HCT116 (cell line): ENCODE results near the gene SPRED3. TPM values are rescaled to one million over a fixed set of nuclear protein-coding genes. Genes with fewer than 3 reads are reported as not detected.

Experiments used
- ATAC-seq: fragments of 200-7000 bp; cut with Tn5 transposase; 2 replicates; pipeline ENCODE4 v1.9.1; 2020; ENCODE audit warnings: mild to moderate bottlenecking, moderate library complexity
- BruUV-seq: library from RNA; stranded (reverse); fragments of 400-500 nt; replicated peaks from 2 replicates; lab custom pipeline; 2021; lab: Mats Ljungman, UMichigan
- CTCF ChIA-PET: fragments of 300-600 bp; sonication (Branson Sonifier 250); formaldehyde crosslinking; loops from one replicate; lab custom pipeline; 2021; ENCODE audit warnings: antibody characterized with exemption; lab: Charles Lee
- POLR2A ChIA-PET: fragments of 300-600, 350-600 bp; sonication (Branson Sonifier 250); formaldehyde crosslinking; loops from one replicate; lab custom pipeline; 2021; ENCODE audit warnings: antibody characterized with exemption; lab: Charles Lee
- RAD21 ChIA-PET, 2 experiments: fragments of 300-600 bp; sonication (Branson Sonifier 250); formaldehyde crosslinking; loops; one replicate each; lab custom pipeline; 2023; ENCODE audit warnings: low total read pairs in 2 of 2; ENCODE audit not compliant: uncharacterized antibody in 2 of 2, unreplicated experiment in 2 of 2, low non-redundant PET in 1 of 2; lab: Charles Lee
- DNase-seq: peaks from one replicate; pipeline ENCODE4 v3.0.0-alpha.2; 2010; ENCODE audit warnings: low read depth, low spot score
- H2AFZ ChIP-seq: fragments of 200-600 bp; shearing (Covaris generic), sonication (generic); 2 replicates; pipeline ENCODE4 v1.6.1; 2017; ENCODE audit warnings: low read depth, mixed run types, mixed read lengths, antibody characterized with exemption, low read length; ENCODE audit not compliant: poor library complexity, severe bottlenecking
- H3K27ac ChIP-seq: 2 replicates; pipeline ENCODE4 v1.5.1; 2012; ENCODE audit warnings: low read depth, low read length
- H3K27me3 ChIP-seq: fragments of 200-600 bp; sonication (generic); 2 replicates; pipeline ENCODE4 v1.6.1; 2016; ENCODE audit warnings: mixed run types, low read length, mixed read lengths; ENCODE audit not compliant: insufficient read depth
- H3K36me3 ChIP-seq, 2 experiments: fragments of 200-500 bp in 1 of 2; fragments of 200-600 bp in 1 of 2; sonication (Bioruptor generic) in 1 of 2; sonication (generic) in 1 of 2; 2 replicates each; pipeline versions ENCODE4 v1.5.1 to v1.6.1; 2014 to 2016; ENCODE audit warnings: low read length in 2 of 2, inconsistent platforms in 1 of 2, mixed read lengths in 1 of 2, mixed run types in 1 of 2; ENCODE audit not compliant: insufficient read depth in 2 of 2, control insufficient read depth in 1 of 2
- H3K4me1 ChIP-seq, 2 experiments: fragments of 200-600 bp in 1 of 2; sonication (generic) in 1 of 2; 2 replicates each; pipeline versions ENCODE4 v1.5.1 to v1.6.1; 2012 to 2017; ENCODE audit warnings: low read length in 2 of 2, inconsistent platforms in 1 of 2, mild to moderate bottlenecking in 1 of 2, mixed read lengths in 1 of 2, mixed run types in 1 of 2, moderate library complexity in 1 of 2; ENCODE audit not compliant: insufficient read depth in 2 of 2, control insufficient read depth in 1 of 2
- H3K4me2 ChIP-seq: fragments of 200-600 bp; sonication (generic); 2 replicates; pipeline ENCODE4 v1.6.1; 2017; ENCODE audit warnings: mixed run types, low read length, mixed read lengths
- H3K4me3 ChIP-seq, 2 experiments: fragments of 200-600 bp in 1 of 2; sonication (generic) in 1 of 2; replicated peaks in 1 of 2; 2 replicates each; pipeline ENCODE4 v1.5.1; 2011 to 2016; ENCODE audit warnings: low read length in 2 of 2, control low read depth in 1 of 2, low read depth in 1 of 2, mild to moderate bottlenecking in 1 of 2, mixed read lengths in 1 of 2, mixed run types in 1 of 2
- H3K79me2 ChIP-seq: fragments of 200-600 bp; sonication (generic); 2 replicates; pipeline ENCODE4 v1.6.1; 2017; ENCODE audit warnings: mild to moderate bottlenecking, mixed run types, low read length, moderate library complexity, mixed read lengths; ENCODE audit not compliant: insufficient read depth
- H3K9ac ChIP-seq: fragments of 200-600 bp; sonication (generic); 2 replicates; pipeline ENCODE4 v1.6.1; 2016; ENCODE audit warnings: low read length, mixed read lengths
- H3K9me2 ChIP-seq: fragments of 200-600 bp; sonication (generic), shearing (Covaris generic); 2 replicates; pipeline ENCODE4 v1.6.1; 2017; ENCODE audit warnings: mixed run types, mild to moderate bottlenecking, moderate library complexity; ENCODE audit not compliant: insufficient read depth
- H3K9me3 ChIP-seq, 2 experiments: fragments of 200-500 bp in 1 of 2; fragments of 200-600 bp in 1 of 2; sonication (Bioruptor generic) in 1 of 2; sonication (generic) in 1 of 2; 2 replicates each; pipeline ENCODE4 v1.6.1; 2014 to 2017; ENCODE audit warnings: low read length in 2 of 2, mixed read lengths in 2 of 2, inconsistent platforms in 1 of 2, low read depth in 1 of 2, mild to moderate bottlenecking in 1 of 2, mixed run types in 1 of 2, moderate library complexity in 1 of 2; ENCODE audit not compliant: control insufficient read depth in 1 of 2, insufficient read depth in 1 of 2
- H4K20me1 ChIP-seq: fragments of 200-600 bp; sonication (generic), shearing (Covaris generic); 2 replicates; pipeline ENCODE4 v1.6.1; 2017; ENCODE audit warnings: mixed run types, mild to moderate bottlenecking, moderate library complexity; ENCODE audit not compliant: insufficient read depth
- CEBPB ChIP-seq: IDR thresholded peaks from 2 replicates; pipeline ENCODE4 v1.6.1; 2012; ENCODE audit warnings: low read depth
- EGR1 ChIP-seq: IDR thresholded peaks from 2 replicates; pipeline ENCODE4 v1.6.1; 2012; ENCODE audit warnings: low read depth
- ELF1 ChIP-seq: IDR thresholded peaks from 2 replicates; pipeline ENCODE4 v1.6.1; 2012; ENCODE audit warnings: low read depth, borderline replicate concordance
- EZH2 ChIP-seq: fragments of 200-600 bp; sonication (generic); IDR thresholded peaks from 2 replicates; pipeline ENCODE4 v1.6.1; 2017; ENCODE audit warnings: antibody characterized with exemption, mixed run types
- EZH2phosphoT487 ChIP-seq: fragments of 200-600 bp; IDR thresholded peaks from 2 replicates; pipeline ENCODE4 v1.6.1; 2018; ENCODE audit warnings: antibody characterized with exemption, borderline replicate concordance
- FOSL1 ChIP-seq: IDR thresholded peaks from 2 replicates; pipeline ENCODE4 v1.6.1; 2012; ENCODE audit warnings: low read depth
- JUND ChIP-seq: IDR thresholded peaks from 2 replicates; pipeline ENCODE4 v1.6.1; 2012
- POLR2A ChIP-seq: IDR thresholded peaks from 2 replicates; pipeline ENCODE4 v1.7.0; 2011; ENCODE audit warnings: borderline replicate concordance; ENCODE audit not compliant: insufficient read depth, insufficient read length; ENCODE audit errors: extremely low read depth
- SRF ChIP-seq: IDR thresholded peaks from 2 replicates; pipeline ENCODE4 v1.6.1; 2012; ENCODE audit warnings: low read depth
- TCF7L2 ChIP-seq: IDR thresholded peaks from 2 replicates; pipeline ENCODE4 v1.7.0; 2011; ENCODE audit warnings: borderline replicate concordance, inconsistent platforms; ENCODE audit not compliant: insufficient read depth, insufficient read length; ENCODE audit errors: extremely low read depth
- ZBTB33 ChIP-seq: IDR thresholded peaks from 2 replicates; pipeline ENCODE4 v1.6.1; 2011; ENCODE audit warnings: mild to moderate bottlenecking, low read length, moderate library complexity; ENCODE audit not compliant: insufficient replicate concordance; ENCODE audit errors: extremely low read depth
- ZFX ChIP-seq: fragments of 450-650 bp; IDR thresholded peaks from 2 replicates; pipeline ENCODE4 v1.6.1; 2017
- ZNF274 ChIP-seq: fragments of 200-500 bp; sonication (Bioruptor generic); IDR thresholded peaks from 2 replicates; pipeline ENCODE4 v1.6.1; 2014; ENCODE audit warnings: mild to moderate bottlenecking, low read depth, low read length, inconsistent platforms
- intact Hi-C: fragments of 100-400 bp; cut with micrococcal nuclease; formaldehyde crosslinking; loops from 2 replicates; pipeline ENCODE4 v1.10.0; 2022
- total RNA-seq: library from RNA; stranded (reverse); gene quantifications from one replicate; pipeline ENCODE4 v1.2.1, GENCODE V29; 2021; ENCODE audit not compliant: unreplicated experiment
- TF ChIP-seq, protein P1 (sequence below): IDR thresholded peaks from 2 replicates; pipeline ENCODE4 v1.6.1; 2012
- TF ChIP-seq, protein P2 (sequence below): IDR thresholded peaks from 2 replicates; pipeline ENCODE4 v1.6.1; 2012; ENCODE audit warnings: low read depth
- TF ChIP-seq, protein P3 (sequence below), 3 experiments: fragments of 200-600 bp in 1 of 3; sonication (generic) in 1 of 3; IDR thresholded peaks in 2 of 3; conservative IDR thresholded peaks in 1 of 3; 2 replicates each; pipeline ENCODE4 v1.5.1; 2012 to 2017; ENCODE audit warnings: low read depth in 2 of 3, low read length in 2 of 3, antibody characterized with exemption in 1 of 3, borderline replicate concordance in 1 of 3, control low read depth in 1 of 3, mild to moderate bottlenecking in 1 of 3, mixed read lengths in 1 of 3, mixed run types in 1 of 3, moderate library complexity in 1 of 3; ENCODE audit not compliant: insufficient read depth in 1 of 3
- TF ChIP-seq, protein P4 (sequence below): IDR thresholded peaks from 2 replicates; pipeline ENCODE4 v1.6.1; 2012

SPRED3 gene
- total RNA-seq, 1 experiment from 2014 or later: 3.4 TPM

GRCh38 chr19:38425810-38426466 lies 37.4 kb downstream of the SPRED3 start, which contains the start of gene RASGRP4:
Gene RASGRP4 (minus strand): TSS chr19:38426219. CDS start chr19:38426091, 128 bp downstream.
- H3K79me2 ChIP-seq: no peaks in the 10 kb centered on the region
- no peaks in the 10 kb centered on the region for H4K20me1 ChIP-seq
- TF ChIP-seq FOSL1 (no peak), ELF1 (no peak), ZBTB33 (no peak), ZNF274 (no peak), POLR2A (no peak), TCF7L2 (no peak), JUND (no peak), SRF (no peak), EZH2 (no peak), CEBPB (no peak), ZFX (no peak), EZH2phosphoT487 (no peak), EGR1 (no peak)
- TF ChIP-seq, protein P1, sequence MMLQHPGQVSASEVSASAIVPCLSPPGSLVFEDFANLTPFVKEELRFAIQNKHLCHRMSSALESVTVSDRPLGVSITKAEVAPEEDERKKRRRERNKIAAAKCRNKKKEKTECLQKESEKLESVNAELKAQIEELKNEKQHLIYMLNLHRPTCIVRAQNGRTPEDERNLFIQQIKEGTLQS: no peak
- TF ChIP-seq, protein P2, sequence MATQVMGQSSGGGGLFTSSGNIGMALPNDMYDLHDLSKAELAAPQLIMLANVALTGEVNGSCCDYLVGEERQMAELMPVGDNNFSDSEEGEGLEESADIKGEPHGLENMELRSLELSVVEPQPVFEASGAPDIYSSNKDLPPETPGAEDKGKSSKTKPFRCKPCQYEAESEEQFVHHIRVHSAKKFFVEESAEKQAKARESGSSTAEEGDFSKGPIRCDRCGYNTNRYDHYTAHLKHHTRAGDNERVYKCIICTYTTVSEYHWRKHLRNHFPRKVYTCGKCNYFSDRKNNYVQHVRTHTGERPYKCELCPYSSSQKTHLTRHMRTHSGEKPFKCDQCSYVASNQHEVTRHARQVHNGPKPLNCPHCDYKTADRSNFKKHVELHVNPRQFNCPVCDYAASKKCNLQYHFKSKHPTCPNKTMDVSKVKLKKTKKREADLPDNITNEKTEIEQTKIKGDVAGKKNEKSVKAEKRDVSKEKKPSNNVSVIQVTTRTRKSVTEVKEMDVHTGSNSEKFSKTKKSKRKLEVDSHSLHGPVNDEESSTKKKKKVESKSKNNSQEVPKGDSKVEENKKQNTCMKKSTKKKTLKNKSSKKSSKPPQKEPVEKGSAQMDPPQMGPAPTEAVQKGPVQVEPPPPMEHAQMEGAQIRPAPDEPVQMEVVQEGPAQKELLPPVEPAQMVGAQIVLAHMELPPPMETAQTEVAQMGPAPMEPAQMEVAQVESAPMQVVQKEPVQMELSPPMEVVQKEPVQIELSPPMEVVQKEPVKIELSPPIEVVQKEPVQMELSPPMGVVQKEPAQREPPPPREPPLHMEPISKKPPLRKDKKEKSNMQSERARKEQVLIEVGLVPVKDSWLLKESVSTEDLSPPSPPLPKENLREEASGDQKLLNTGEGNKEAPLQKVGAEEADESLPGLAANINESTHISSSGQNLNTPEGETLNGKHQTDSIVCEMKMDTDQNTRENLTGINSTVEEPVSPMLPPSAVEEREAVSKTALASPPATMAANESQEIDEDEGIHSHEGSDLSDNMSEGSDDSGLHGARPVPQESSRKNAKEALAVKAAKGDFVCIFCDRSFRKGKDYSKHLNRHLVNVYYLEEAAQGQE: no peak
- TF ChIP-seq, protein P3, sequence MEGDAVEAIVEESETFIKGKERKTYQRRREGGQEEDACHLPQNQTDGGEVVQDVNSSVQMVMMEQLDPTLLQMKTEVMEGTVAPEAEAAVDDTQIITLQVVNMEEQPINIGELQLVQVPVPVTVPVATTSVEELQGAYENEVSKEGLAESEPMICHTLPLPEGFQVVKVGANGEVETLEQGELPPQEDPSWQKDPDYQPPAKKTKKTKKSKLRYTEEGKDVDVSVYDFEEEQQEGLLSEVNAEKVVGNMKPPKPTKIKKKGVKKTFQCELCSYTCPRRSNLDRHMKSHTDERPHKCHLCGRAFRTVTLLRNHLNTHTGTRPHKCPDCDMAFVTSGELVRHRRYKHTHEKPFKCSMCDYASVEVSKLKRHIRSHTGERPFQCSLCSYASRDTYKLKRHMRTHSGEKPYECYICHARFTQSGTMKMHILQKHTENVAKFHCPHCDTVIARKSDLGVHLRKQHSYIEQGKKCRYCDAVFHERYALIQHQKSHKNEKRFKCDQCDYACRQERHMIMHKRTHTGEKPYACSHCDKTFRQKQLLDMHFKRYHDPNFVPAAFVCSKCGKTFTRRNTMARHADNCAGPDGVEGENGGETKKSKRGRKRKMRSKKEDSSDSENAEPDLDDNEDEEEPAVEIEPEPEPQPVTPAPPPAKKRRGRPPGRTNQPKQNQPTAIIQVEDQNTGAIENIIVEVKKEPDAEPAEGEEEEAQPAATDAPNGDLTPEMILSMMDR (IDR thresholded peaks at IDR 0.05 in 2 of 3, conservative IDR thresholded peaks at IDR 0.05 in 1 of 3; ENCODE audit: borderline replicate concordance in 1 of 3, insufficient read depth in 1 of 3, low read depth in 2 of 3, low read length in 2 of 3): no peak
- TF ChIP-seq, protein P4, sequence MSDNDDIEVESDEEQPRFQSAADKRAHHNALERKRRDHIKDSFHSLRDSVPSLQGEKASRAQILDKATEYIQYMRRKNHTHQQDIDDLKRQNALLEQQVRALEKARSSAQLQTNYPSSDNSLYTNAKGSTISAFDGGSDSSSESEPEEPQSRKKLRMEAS: no peak
- no peaks in the 10 kb centered on the region for H3K9me2 ChIP-seq
- BruUV-seq: no TSS peak
- no peak within 1 kb of the TSS for H2AFZ ChIP-seq
- ChIA-PET CTCF (no interaction called here), POLR2A (no interaction called here), RAD21 (no interaction called here)
- ATAC-seq (no peak), DNase-seq (no peak)
- H3K9me3 ChIP-seq: no peaks in the 10 kb centered on the region
- no peaks in the 10 kb centered on the region for H3K36me3 ChIP-seq
- no peak within 1 kb of the TSS for H3K9ac ChIP-seq
- intact Hi-C loops: no loop called here
- H3K27me3 ChIP-seq: no peaks in the 10 kb centered on the region
- no peak within 1 kb of the TSS for H3K27ac ChIP-seq
- H3K4me1 ChIP-seq: no peaks in the 10 kb centered on the region
- H3K4me2 ChIP-seq: no peak within 1 kb of the TSS
- no peak within 1 kb of the TSS for H3K4me3 ChIP-seq
